HUES48 (cell line): ENCODE data around the gene FCF1.

Experiments used
- H3K27ac ChIP-seq: one replicate; pipeline ENCODE4 v1.7.0; 2013; ENCODE audit warnings: low read depth, low read length, inconsistent platforms
- H3K27me3 ChIP-seq: 2 replicates; pipeline ENCODE4 v1.6.1; 2013; ENCODE audit warnings: mild to moderate bottlenecking, low read length; ENCODE audit not compliant: control insufficient read depth, insufficient read depth
- H3K36me3 ChIP-seq: 2 replicates; pipeline ENCODE4 v1.6.1; 2013; ENCODE audit warnings: low read length; ENCODE audit not compliant: control insufficient read depth, insufficient read depth
- H3K4me1 ChIP-seq: 2 replicates; pipeline ENCODE4 v1.6.1; 2013; ENCODE audit warnings: mild to moderate bottlenecking, low read length; ENCODE audit not compliant: control insufficient read depth, insufficient read depth
- H3K4me3 ChIP-seq: 2 replicates; pipeline ENCODE4 v1.5.1; 2013; ENCODE audit warnings: mild to moderate bottlenecking, low read depth, low read length
- H3K9ac ChIP-seq: 2 replicates; pipeline ENCODE4 v1.6.1; 2013; ENCODE audit warnings: mild to moderate bottlenecking, low read depth, low read length, moderate library complexity
- H3K9me3 ChIP-seq: 2 replicates; pipeline ENCODE4 v1.6.1; 2013; ENCODE audit warnings: low read length; ENCODE audit not compliant: control insufficient read depth, insufficient read depth

Gene FCF1

GRCh38 chr14:74682169-74682952 is 30.6 kb upstream of the FCF1 start:
- Histone ChIP-seq H3K9ac (no peak overlapping the region), H3K27ac (no peak overlapping the region), H3K27me3 (no peaks in the 10 kb centered on the region), H3K4me3 (no peak overlapping the region), H3K36me3 (peaks cover 44% of the 10 kb centered on the region), H3K9me3 (no peaks in the 10 kb centered on the region), H3K4me1 (0 out of 2 replicates have a peak, but pooled peaks cover 7% of the 10 kb centered on the region)

GRCh38 chr14:74683406-74683805 is 29.5 kb upstream of the FCF1 start:
- H3K27ac ChIP-seq, result no peak overlapping the region

GRCh38 chr14:74684434-74684833 is 28.5 kb upstream of the FCF1 start:
- no peak overlapping the region for H3K27ac ChIP-seq

More at GRCh38 chr14:74683406-74683805, 29.5 kb upstream of the FCF1 start:
- no peaks in the 10 kb centered on the region for H3K9me3 ChIP-seq
- H3K36me3 ChIP-seq, result peaks cover 42% of the 10 kb centered on the region
- H3K27me3 ChIP-seq, result no peaks in the 10 kb centered on the region
- 0 out of 2 replicates have a peak, but pooled peaks cover 7% of the 10 kb centered on the region for H3K4me1 ChIP-seq
- H3K4me3 ChIP-seq, result no peak overlapping the region
- H3K9ac ChIP-seq, result no peak overlapping the region

GRCh38 chr14:74685056-74685455 is 27.9 kb upstream of the FCF1 start:
- Histone ChIP-seq H3K27me3 (no peaks in the 10 kb centered on the region), H3K36me3 (peaks cover 48% of the 10 kb centered on the region), H3K27ac (no peak overlapping the region), H3K4me3 (no peak overlapping the region), H3K9ac (no peak overlapping the region), H3K9me3 (no peaks in the 10 kb centered on the region), H3K4me1 (0 out of 2 replicates have a peak, but pooled peaks cover 7% of the 10 kb centered on the region)

More at GRCh38 chr14:74684434-74684833, 28.5 kb upstream of the FCF1 start:
- H3K27me3 ChIP-seq, result no peaks in the 10 kb centered on the region
- peaks cover 48% of the 10 kb centered on the region for H3K36me3 ChIP-seq
- no peaks in the 10 kb centered on the region for H3K9me3 ChIP-seq
- H3K9ac ChIP-seq, result no peak overlapping the region
- H3K4me1 ChIP-seq, result 0 out of 2 replicates have a peak, but pooled peaks cover 7% of the 10 kb centered on the region
- H3K4me3 ChIP-seq, result no peak overlapping the region

- H3K36me3 ChIP-seq, result peaks cover 50% of the 10 kb centered on the region
- no peaks in the 10 kb centered on the region for H3K27me3 ChIP-seq
- 0 out of 2 replicates have a peak, but pooled peaks cover 7% of the 10 kb centered on the region for H3K4me1 ChIP-seq
- peak overlapping the region; percentile 52 for H3K27ac ChIP-seq
- no peak overlapping the region for H3K9ac ChIP-seq
- H3K9me3 ChIP-seq, result no peaks in the 10 kb centered on the region
- no peak overlapping the region for H3K4me3 ChIP-seq
Observed at GRCh38 chr14:74685921-74686678, 26.8 kb upstream of the FCF1 start.

GRCh38 chr14:74691456-74691855 is 21.5 kb upstream of the FCF1 start:
- H3K27me3 ChIP-seq, result no peaks in the 10 kb centered on the region
- no peak overlapping the region for H3K4me3 ChIP-seq
- no peaks in the 10 kb centered on the region for H3K4me1 ChIP-seq
- H3K9me3 ChIP-seq, result no peaks in the 10 kb centered on the region
- H3K9ac ChIP-seq, result no peak overlapping the region
- no peak overlapping the region for H3K27ac ChIP-seq
- H3K36me3 ChIP-seq, result peaks cover 28% of the 10 kb centered on the region

- H3K27me3 ChIP-seq, result no peaks in the 10 kb centered on the region
- no peak overlapping the region for H3K4me3 ChIP-seq
- H3K9ac ChIP-seq, result no peak overlapping the region
- H3K36me3 ChIP-seq, result peaks cover 34% of the 10 kb centered on the region
- H3K4me1 ChIP-seq, result no peaks in the 10 kb centered on the region
- no peak overlapping the region for H3K27ac ChIP-seq
- H3K9me3 ChIP-seq, result no peaks in the 10 kb centered on the region
Observed at GRCh38 chr14:74693191-74693590, 19.8 kb upstream of the FCF1 start.

- H3K4me1 ChIP-seq, result no peaks in the 10 kb centered on the region
- peaks cover 22% of the 10 kb centered on the region for H3K36me3 ChIP-seq
- H3K9me3 ChIP-seq, result no peaks in the 10 kb centered on the region
- no peak overlapping the region for H3K27ac ChIP-seq
- H3K27me3 ChIP-seq, result no peaks in the 10 kb centered on the region
- H3K4me3 ChIP-seq, result no peak overlapping the region
- H3K9ac ChIP-seq, result no peak overlapping the region
Observed at GRCh38 chr14:74695406-74695805, 17.5 kb upstream of the FCF1 start.

- Histone ChIP-seq H3K36me3 (peaks cover 7% of the 10 kb centered on the region), H3K9me3 (peaks cover 3% of the 10 kb centered on the region; the same call in 1 of the 2 replicates), H3K4me1 (no peaks in the 10 kb centered on the region), H3K27me3 (no peaks in the 10 kb centered on the region), H3K9ac (no peak overlapping the region), H3K4me3 (no peak overlapping the region), H3K27ac (no peak overlapping the region)
Observed at GRCh38 chr14:74697011-74697410, 15.9 kb upstream of the FCF1 start.

- Histone ChIP-seq H3K36me3 (peaks cover 6% of the 10 kb centered on the region), H3K4me3 (no peak overlapping the region), H3K9me3 (peaks cover 8% of the 10 kb centered on the region; the same call in 1 of the 2 replicates), H3K9ac (no peak overlapping the region), H3K4me1 (no peaks in the 10 kb centered on the region), H3K27me3 (no peaks in the 10 kb centered on the region), H3K27ac (no peak overlapping the region)
Observed at GRCh38 chr14:74697543-74697942, 15.4 kb upstream of the FCF1 start.

GRCh38 chr14:74697976-74698375 is 15.0 kb upstream of the FCF1 start:
- H3K27ac ChIP-seq, result no peak overlapping the region
- H3K4me1 ChIP-seq, result no peaks in the 10 kb centered on the region
- no peak overlapping the region for H3K4me3 ChIP-seq
- peaks cover 11% of the 10 kb centered on the region for H3K9me3 ChIP-seq
- peaks cover 6% of the 10 kb centered on the region for H3K36me3 ChIP-seq
- no peaks in the 10 kb centered on the region for H3K27me3 ChIP-seq
- no peak overlapping the region for H3K9ac ChIP-seq
